Measurements from ENCODE around the gene KIAA1210. TPM values are rescaled to one million over a fixed set of nuclear protein-coding genes. Genes with fewer than 3 reads are reported as not detected.
A peak's percentile ranks its signal among the peaks of the same experiment; 100 is the strongest.

Gene KIAA1210
- total and polyA plus RNA-seq, 11 donors: 0.02 to 0.14 (median 0.06) TPM; not detected in 6

DNA sequence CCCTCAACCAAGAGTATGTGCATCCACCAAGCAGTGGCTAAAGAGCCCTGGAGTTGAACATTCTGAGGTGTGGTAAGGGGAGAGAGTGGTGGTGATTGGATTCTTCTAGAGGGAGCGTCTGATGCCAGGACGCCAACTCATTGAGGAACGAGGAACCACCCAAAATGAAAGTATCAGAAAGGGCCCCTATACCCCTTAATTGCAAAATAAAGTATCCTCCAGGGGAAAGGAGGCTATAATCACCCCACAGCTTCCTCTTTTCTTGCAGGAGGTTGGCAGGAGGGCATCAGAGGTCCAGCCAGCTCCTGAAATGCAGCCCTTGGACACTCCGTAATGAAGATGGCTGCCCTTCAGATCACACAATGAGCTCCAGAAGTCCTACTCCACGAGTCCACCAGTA is 5.3 kb upstream of the KIAA1210 start:
- intact Hi-C loops (cut with DNase I): no loop called here
- H3K4me3 ChIP-seq: no peak overlapping the region
- TF ChIP-seq POLR2A (IDR thresholded peaks at IDR 0.05): no peak
- TF ChIP-seq, protein P1, sequence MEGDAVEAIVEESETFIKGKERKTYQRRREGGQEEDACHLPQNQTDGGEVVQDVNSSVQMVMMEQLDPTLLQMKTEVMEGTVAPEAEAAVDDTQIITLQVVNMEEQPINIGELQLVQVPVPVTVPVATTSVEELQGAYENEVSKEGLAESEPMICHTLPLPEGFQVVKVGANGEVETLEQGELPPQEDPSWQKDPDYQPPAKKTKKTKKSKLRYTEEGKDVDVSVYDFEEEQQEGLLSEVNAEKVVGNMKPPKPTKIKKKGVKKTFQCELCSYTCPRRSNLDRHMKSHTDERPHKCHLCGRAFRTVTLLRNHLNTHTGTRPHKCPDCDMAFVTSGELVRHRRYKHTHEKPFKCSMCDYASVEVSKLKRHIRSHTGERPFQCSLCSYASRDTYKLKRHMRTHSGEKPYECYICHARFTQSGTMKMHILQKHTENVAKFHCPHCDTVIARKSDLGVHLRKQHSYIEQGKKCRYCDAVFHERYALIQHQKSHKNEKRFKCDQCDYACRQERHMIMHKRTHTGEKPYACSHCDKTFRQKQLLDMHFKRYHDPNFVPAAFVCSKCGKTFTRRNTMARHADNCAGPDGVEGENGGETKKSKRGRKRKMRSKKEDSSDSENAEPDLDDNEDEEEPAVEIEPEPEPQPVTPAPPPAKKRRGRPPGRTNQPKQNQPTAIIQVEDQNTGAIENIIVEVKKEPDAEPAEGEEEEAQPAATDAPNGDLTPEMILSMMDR (IDR thresholded peaks at IDR 0.05): no peak
- ATAC-seq (no peak), DNase-seq (no peak)
- H3K27ac ChIP-seq: no peak overlapping the region
- peaks cover 0 to 16% (median 0%) of the 10 kb centered on the region in 9 donors for H3K27me3 ChIP-seq
- WGBS, 4 donors: 73 to 88% (median 80%) methylated on average over 5 of the region's 5 CpGs
- no peaks in the 10 kb centered on the region for H3K4me1 ChIP-seq
- H3K36me3 ChIP-seq: no peaks in the 10 kb centered on the region
- H3K9me3 ChIP-seq: no peaks in the 10 kb centered on the region

DNA sequence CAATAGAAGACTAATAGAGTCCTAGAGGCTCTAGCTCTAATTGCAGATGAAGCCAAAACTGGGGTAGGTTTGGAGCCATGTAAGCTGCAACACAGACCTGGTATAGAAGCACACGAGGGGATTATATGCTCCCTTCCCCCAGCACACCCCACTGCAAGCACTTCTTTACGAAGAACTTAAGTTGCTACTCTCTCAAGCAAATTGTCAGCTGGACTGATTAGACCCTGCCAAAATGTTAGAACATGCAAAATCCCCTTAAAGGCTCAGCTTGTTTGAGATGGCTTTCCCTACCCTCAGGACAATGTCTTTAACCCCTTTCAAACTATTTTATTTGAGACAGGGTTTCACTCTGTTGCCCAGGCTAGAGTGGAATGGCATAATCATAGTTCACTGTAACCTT is 4.7 kb upstream of the KIAA1210 start:
- ATAC-seq (no peak), DNase-seq (no peak)
- no peak overlapping the region for H3K4me3 ChIP-seq
- H3K27me3 ChIP-seq: peaks cover 0 to 16% (median 0%) of the 10 kb centered on the region in 9 donors
- no peaks in the 10 kb centered on the region for H3K36me3 ChIP-seq
- no peaks in the 10 kb centered on the region for H3K4me1 ChIP-seq
- TF ChIP-seq POLR2A (IDR thresholded peaks at IDR 0.05): no peak
- TF ChIP-seq, protein P1 (IDR thresholded peaks at IDR 0.05): no peak
- H3K9me3 ChIP-seq: no peaks in the 10 kb centered on the region
- WGBS, 4 donors: 31 to 65% (median 32%) methylated on average over 2 of the region's 2 CpGs
- no peak overlapping the region for H3K27ac ChIP-seq
- intact Hi-C loops (cut with DNase I): no loop called here

GRCh38 chrX:119130911-119131310 is 3.3 kb upstream of the KIAA1210 start:
- H3K4me3 ChIP-seq: no peak overlapping the region
- H3K4me1 ChIP-seq: no peaks in the 10 kb centered on the region
- no peaks in the 10 kb centered on the region for H3K9me3 ChIP-seq
- H3K27ac ChIP-seq: no peak overlapping the region
- no peaks in the 10 kb centered on the region for H3K36me3 ChIP-seq
- peaks cover 0 to 16% (median 0%) of the 10 kb centered on the region in 9 donors for H3K27me3 ChIP-seq
- intact Hi-C loops (cut with DNase I): no loop called here
- DNase-seq: no peak
- 67 to 91% (median 88%) methylated on average over 2 of the region's 2 CpGs for WGBS, 4 donors
- no peak for TF ChIP-seq POLR2A (IDR thresholded peaks at IDR 0.05)
- no peak for ATAC-seq

GRCh38 chrX:119121341-119121740 is 6.3 kb downstream of the KIAA1210 start:
- no peak for DNase-seq
- intact Hi-C loops (cut with DNase I): loop anchor here in 2 of 10 donors (5.0 to 10.0 kb wide), 2 partner anchors 71 to 93 kb away; no protein-coding TSS in a partner anchor
- peak in 1 of 4 donors; percentile 49 for ATAC-seq
- Histone ChIP-seq H3K36me3 (no peaks in the 10 kb centered on the region), H3K4me1 (no peaks in the 10 kb centered on the region), H3K9me3 (no peaks in the 10 kb centered on the region), H3K27me3 (peaks cover 0 to 23% (median 0%) of the 10 kb centered on the region in 9 donors), H3K27ac (no peak overlapping the region), H3K4me3 (no peak overlapping the region)
- WGBS, 4 donors: 79 to 90% (median 85%) methylated on average over 1 of the region's 1 CpG
- TF ChIP-seq, protein P1 (IDR thresholded peaks at IDR 0.05): no peak
- no peak for TF ChIP-seq POLR2A (IDR thresholded peaks at IDR 0.05)

Data from heart left ventricle (tissue), 16 donors.